Ishikawa (cell line): Measurements from ENCODE around the gene GRAMD4.

Experiments used
- CEBPB ChIP-seq: IDR thresholded peaks from 2 replicates; pipeline ENCODE4 v1.6.1; 2012
- CREB1 ChIP-seq: IDR thresholded peaks from 2 replicates; pipeline ENCODE4 v1.6.1; 2012; ENCODE audit warnings: low read depth
- EGR1 ChIP-seq: IDR thresholded peaks from 2 replicates; pipeline ENCODE4 v1.6.1; 2012
- EP300 ChIP-seq: IDR thresholded peaks from 2 replicates; pipeline ENCODE4 v1.6.1; 2012; ENCODE audit warnings: borderline replicate concordance
- NFIC ChIP-seq: IDR thresholded peaks from 2 replicates; pipeline ENCODE4 v1.6.1; 2012
- RAD21 ChIP-seq: IDR thresholded peaks from 2 replicates; pipeline ENCODE4 v1.6.1; 2012; ENCODE audit warnings: low read depth
- TAF1 ChIP-seq: IDR thresholded peaks from 2 replicates; pipeline ENCODE4 v1.6.1; 2012; ENCODE audit warnings: low read depth, mild to moderate bottlenecking
- TCF12 ChIP-seq: IDR thresholded peaks from 2 replicates; pipeline ENCODE4 v1.6.1; 2012; ENCODE audit warnings: low read depth
- ZBTB7A ChIP-seq: IDR thresholded peaks from 2 replicates; pipeline ENCODE4 v1.6.1; 2012; ENCODE audit warnings: low read depth
- TF ChIP-seq, protein P1 (sequence below): IDR thresholded peaks from 2 replicates; pipeline ENCODE4 v1.6.1; 2012
- TF ChIP-seq, protein P2 (sequence below): IDR thresholded peaks from 2 replicates; pipeline ENCODE4 v1.6.1; 2012; ENCODE audit warnings: low read depth, mild to moderate bottlenecking

DNA sequence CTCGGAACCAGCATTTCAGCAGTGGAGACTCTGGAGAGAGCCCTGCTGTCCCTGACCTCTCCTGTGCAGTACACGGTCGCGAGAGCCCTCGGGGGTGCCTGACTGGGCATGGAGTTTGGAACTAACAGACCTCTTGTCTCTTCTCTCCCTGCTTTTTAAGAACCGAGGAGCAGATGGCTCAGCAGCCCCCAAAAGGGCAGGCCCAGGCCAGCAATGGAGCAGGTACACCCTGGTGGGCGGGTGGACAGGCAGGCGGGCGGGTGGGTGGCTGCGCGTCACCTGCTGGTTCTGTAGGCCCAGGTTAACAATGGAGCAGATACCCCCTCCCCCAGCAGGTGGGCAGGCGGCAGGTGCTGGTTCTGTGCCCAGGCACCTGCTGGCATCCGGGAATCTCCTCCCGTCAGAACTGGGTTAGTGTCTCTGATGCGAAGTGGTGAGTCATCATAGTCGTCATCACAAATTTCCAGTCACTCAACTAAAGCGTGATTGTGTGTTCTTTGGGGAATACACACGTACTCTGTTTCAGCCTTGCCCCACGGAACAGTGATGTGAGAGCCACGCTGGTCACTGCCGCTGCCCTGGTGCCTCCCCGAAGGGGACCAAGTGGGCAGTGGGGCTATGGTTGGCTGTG lies 41.1 kb downstream of the GRAMD4 start:
- TF ChIP-seq, protein P1, sequence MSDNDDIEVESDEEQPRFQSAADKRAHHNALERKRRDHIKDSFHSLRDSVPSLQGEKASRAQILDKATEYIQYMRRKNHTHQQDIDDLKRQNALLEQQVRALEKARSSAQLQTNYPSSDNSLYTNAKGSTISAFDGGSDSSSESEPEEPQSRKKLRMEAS = no peak
- TF ChIP-seq EP300 (no peak), CEBPB (no peak), TAF1 (no peak), RAD21 (no peak), CREB1 (0 out of 2 replicates have a peak, but pooled peaks have one; percentile 42), NFIC (no peak), TCF12 (no peak), EGR1 (no peak), ZBTB7A (no peak)
- TF ChIP-seq, protein P2, sequence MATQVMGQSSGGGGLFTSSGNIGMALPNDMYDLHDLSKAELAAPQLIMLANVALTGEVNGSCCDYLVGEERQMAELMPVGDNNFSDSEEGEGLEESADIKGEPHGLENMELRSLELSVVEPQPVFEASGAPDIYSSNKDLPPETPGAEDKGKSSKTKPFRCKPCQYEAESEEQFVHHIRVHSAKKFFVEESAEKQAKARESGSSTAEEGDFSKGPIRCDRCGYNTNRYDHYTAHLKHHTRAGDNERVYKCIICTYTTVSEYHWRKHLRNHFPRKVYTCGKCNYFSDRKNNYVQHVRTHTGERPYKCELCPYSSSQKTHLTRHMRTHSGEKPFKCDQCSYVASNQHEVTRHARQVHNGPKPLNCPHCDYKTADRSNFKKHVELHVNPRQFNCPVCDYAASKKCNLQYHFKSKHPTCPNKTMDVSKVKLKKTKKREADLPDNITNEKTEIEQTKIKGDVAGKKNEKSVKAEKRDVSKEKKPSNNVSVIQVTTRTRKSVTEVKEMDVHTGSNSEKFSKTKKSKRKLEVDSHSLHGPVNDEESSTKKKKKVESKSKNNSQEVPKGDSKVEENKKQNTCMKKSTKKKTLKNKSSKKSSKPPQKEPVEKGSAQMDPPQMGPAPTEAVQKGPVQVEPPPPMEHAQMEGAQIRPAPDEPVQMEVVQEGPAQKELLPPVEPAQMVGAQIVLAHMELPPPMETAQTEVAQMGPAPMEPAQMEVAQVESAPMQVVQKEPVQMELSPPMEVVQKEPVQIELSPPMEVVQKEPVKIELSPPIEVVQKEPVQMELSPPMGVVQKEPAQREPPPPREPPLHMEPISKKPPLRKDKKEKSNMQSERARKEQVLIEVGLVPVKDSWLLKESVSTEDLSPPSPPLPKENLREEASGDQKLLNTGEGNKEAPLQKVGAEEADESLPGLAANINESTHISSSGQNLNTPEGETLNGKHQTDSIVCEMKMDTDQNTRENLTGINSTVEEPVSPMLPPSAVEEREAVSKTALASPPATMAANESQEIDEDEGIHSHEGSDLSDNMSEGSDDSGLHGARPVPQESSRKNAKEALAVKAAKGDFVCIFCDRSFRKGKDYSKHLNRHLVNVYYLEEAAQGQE = no peak
